Measurements from ENCODE around the gene GSTM5. TPM values are rescaled to one million over a fixed set of nuclear protein-coding genes. Genes with fewer than 3 reads are reported as not detected.
"Not testable (repeated sequence)": the region's sequence is repeated elsewhere in the genome, so short reads cannot be mapped to it uniquely, and the experiment has no call there.

Gene GSTM5
- not detected in 2 replicates for polyA plus RNA-seq (2014; cell fraction: cytosol; rRNA removed)
- polyA plus RNA-seq (2014; cell fraction: nucleus; rRNA removed) = not detected in 2 replicates

GRCh38 chr1:109711593-109712320 is at the start of gene GSTM5:
GSTM5 (plus strand) TSS chr1:109712251; CDS start chr1:109712313, 62 bp downstream.
- DNase-seq (ENCODE audit: low spot score) = not testable (repeated sequence)

DNA sequence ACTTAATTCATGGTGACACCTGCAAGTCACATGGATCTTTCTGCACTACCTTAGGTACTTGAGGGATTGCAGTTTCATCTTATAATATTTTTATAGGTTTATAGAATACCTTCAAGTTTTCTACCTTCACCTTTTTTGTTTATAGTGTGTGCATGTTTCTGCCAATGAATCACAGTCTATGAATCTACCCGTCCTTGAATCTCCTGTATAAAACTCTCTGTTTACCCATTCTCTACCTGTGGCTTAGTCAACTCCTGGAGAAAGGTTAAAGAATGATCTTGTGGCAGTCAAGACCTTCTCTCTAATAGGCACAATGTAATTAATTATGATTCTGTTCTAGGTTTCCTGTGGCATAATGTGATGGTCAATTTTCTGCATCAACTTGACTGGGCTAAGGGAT is 47.4 kb upstream of the GSTM5 start:
- DNase-seq (ENCODE audit: low spot score) = no peak

DNA sequence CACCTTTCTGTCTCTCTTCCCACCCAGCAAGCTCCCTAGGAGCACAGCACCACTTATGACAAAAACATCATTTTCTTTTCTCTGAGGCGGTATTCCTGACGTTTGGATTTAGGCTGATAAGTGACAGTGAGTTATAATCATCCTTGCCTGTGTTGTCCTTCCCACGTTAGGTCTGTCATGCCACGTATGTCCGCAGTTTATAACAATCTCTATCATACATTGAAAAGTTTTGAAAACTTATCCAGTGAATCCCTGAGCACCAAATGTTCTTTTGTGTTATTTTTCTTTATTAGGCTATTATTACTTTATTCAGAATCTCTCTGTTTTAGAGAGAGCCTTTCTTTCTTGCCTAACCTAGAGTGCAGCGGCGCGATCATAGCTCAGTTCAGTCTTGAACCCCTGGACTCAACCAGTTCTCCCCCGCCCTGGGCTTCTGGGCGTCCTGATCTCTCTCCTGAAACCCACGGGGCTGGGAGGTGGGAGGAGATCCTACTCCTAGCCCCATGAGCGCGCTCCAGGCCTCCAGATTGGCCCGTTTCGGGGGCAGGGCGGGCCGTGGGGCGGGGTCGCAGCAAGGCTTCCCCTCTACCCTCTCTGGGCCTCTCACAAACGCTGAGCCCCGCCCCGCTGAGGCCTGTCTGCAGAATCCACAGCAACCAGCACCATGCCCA is 44.5 kb upstream of the GSTM5 start, which contains the start of gene GSTM2:
Gene GSTM2 (plus strand): TSS at position 606 of the 671 bp plus-strand sequence. CDS start 59 bp downstream, at position 665.
- peak; percentile 86 for DNase-seq (ENCODE audit: low spot score)

GRCh38 chr1:109668123-109668775 is 43.8 kb upstream of the GSTM5 start:
- DNase-seq (ENCODE audit: low spot score) = no peak

- DNase-seq (ENCODE audit: low spot score) = no peak
These were observed 42.7 kb upstream of the GSTM5 start for GRCh38 chr1:109669246-109669948.

- not testable (repeated sequence) for DNase-seq (ENCODE audit: low spot score)
These were observed 42.1 kb upstream of the GSTM5 start for GRCh38 chr1:109669949-109670302.

GRCh38 chr1:109671067-109671466 is 41.0 kb upstream of the GSTM5 start:
- no peak for DNase-seq (ENCODE audit: low spot score)

DNA sequence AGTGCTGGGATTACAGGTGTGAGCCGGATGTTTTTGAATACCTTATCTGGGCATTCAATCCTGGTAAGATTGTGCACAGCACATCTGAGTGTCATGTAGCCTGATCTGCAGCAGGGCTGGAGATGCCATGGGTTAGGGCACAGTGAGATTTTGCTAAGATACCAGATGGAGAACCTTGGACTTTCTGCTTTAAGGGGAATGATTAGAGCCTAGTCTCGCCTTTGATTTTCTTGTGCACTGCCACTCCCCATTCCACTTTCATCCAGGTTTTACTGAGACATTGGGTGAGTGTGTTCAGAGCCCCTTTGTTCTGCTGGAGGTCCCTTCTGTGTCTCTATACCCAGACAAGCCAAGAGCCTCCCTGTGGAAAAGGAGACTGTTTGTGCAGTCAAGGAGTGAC is 38.2 kb upstream of the GSTM5 start:
- not testable (repeated sequence) for DNase-seq (ENCODE audit: low spot score)

DNA sequence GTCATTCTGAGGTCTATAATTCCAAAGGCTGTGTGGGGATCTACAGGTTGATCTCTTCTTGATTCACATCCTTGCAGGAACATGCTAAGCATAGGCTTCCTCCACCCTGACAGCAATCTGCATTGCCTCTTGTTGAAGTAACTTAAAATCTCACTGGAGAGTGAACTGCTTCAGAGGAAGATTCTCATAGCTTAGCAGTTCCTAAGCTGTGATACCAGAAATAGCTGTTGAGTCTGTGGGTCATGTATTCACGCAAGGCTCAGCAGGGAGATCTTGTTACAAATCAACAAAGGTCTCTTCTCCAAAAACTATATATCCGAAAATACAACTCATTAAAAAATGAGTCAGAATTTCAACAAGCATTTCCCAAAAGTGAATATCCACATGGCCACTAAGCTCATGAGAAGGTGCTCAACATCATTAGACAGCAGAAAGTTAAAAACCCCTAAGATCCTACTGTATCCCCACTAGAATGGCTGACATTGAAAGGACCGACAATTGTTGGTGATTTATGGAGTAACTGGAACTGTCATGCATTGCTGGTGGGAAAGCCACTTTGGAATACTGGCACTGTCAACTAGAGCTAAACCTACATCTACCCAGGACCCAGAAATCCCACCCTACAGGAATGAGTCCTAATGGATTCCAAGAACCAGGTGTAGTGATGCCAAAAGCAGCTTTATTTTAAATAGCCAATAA is 35.2 kb upstream of the GSTM5 start:
- DNase-seq (ENCODE audit: low spot score) = not testable (repeated sequence)

- no peak for DNase-seq (ENCODE audit: low spot score)
These were observed 34.6 kb upstream of the GSTM5 start for GRCh38 chr1:109677459-109677858.

DNA sequence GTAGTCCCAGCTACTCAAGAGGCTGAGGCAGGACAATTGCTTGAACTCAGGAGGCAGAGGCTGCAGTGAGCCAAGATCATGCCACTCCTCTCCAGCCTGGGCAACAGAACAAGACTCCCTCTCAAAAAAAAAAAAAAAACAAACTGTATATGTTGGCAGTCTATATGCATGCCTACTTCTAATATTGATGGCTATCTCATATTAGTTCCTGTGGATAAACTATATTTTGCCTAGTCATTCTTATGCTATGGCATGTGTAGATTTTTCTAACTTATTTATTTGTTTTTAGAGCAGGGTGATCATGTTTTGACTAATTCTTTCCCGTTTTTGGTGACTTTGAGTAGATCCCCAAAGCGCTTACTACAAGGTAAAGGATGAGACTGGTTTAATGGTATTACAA is 33.4 kb upstream of the GSTM5 start:
- DNase-seq (ENCODE audit: low spot score) = not testable (repeated sequence)

GRCh38 chr1:109684777-109685176 is 27.3 kb upstream of the GSTM5 start:
- DNase-seq (ENCODE audit: low spot score) = not testable (repeated sequence)

DNA sequence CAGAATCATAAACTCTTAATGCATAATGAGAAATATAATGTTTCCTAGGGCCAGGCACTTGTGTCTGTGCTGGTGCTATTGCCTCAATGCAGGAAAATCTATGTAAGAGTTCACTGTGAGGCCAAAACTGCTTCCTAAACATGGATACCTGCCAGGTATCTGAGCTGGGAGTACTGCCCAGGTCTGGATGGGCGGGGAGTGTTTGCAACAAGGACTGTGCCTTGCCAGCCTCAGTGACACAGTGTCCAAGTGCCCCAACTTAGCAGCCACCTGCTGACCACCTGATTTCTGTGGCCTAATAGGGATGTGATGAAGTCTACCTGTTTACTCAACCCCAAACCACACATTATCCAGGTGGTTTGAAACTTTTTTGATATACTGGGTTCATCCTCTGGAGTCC is 26.7 kb upstream of the GSTM5 start:
- not testable (repeated sequence) for DNase-seq (ENCODE audit: low spot score)

DNA sequence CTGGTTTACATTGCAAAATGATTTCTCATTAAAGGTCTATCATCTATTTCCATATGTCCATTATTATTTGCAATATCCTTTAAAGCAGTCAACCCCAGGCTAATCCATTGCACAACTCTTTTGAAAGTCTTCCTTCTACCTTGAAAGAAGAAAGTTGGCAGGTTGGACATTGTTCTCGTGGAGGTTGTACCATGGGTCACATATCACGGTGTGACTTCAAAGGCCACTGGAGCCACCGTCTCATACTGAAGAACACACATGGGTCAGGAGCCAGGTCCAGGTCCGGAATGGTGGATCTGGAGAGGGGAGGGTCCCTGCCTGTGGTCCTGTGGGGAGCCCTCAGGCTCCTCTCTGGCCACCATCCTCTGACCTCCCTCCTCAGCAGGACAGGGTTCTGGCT is 26.2 kb upstream of the GSTM5 start:
- DNase-seq (ENCODE audit: low spot score) = not testable (repeated sequence)

DNA sequence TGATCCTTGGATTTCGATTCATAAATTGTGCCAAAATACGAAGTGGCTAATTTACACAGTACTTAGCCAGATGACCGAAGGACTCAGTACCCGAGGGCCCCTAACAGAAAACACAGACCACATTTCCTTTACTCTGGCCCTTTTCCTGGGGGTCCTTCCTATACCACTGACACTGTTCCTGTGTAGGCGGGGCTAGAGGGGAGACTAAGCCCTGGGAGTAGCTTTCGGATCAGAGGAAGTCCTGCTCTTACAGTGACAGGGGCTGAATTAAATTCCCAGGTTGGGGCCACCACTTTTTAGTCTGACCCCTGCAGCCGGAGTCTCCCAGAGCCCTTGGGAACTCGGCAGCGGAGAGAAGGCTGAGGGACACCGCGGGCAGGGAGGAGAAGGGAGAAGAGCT is 24.9 kb upstream of the GSTM5 start:
- not testable (repeated sequence) for DNase-seq (ENCODE audit: low spot score)

- no peak for DNase-seq (ENCODE audit: low spot score)
These were observed 24.2 kb upstream of the GSTM5 start, which contains the start of gene GSTM1 for GRCh38 chr1:109687641-109688499. GSTM1 (plus strand) TSS chr1:109687817; CDS start chr1:109687874, 57 bp downstream.

- no peak for DNase-seq (ENCODE audit: low spot score)
These were observed 22.1 kb upstream of the GSTM5 start for GRCh38 chr1:109689844-109690405.

GRCh38 chr1:109691759-109692158 is 20.3 kb upstream of the GSTM5 start:
- peak; percentile 20 for DNase-seq (ENCODE audit: low spot score)

DNA sequence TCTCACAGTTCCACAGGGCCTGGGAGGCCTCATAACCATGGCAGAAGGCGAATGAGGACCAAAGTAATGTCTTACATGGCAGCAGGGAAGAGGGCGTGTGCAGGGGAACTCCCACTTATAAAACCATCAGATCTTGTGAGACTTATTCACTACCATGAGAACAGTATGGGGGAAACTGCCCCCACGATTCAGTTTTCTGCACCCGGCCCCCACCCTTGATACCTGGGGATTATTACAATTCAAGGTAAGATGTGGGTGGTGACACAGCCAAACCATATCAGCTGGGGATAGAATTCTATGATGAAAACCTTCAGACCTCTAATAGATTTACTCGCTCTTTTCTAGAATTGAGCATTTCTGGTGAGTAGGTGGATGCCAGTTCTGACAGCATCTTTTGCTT is 17.7 kb upstream of the GSTM5 start:
- not testable (repeated sequence) for DNase-seq (ENCODE audit: low spot score)

- DNase-seq (ENCODE audit: low spot score) = not testable (repeated sequence)
These were observed 16.9 kb upstream of the GSTM5 start for GRCh38 chr1:109695138-109695537.

Measured in SK-N-DZ (cell line).